GM21717 (cell line): ENCODE results near the gene MACO1.
A peak's percentile ranks its signal among the peaks of the same experiment; 100 is the strongest.
"Not testable (repeated sequence)": the region's sequence is repeated elsewhere in the genome, so short reads cannot be mapped to it uniquely, and the experiment has no call there.

Source experiments
- ATAC-seq: cut with Tn5 transposase; IDR thresholded peaks from one replicate; pipeline ENCODE4 v1.9.1; 2021; ENCODE audit warnings: mild to moderate bottlenecking, moderate library complexity; ENCODE audit not compliant: unreplicated experiment

Gene MACO1

GRCh38 chr1:25430073-25430966, at the start of gene MACO1:
TSS of gene MACO1 (plus strand) at chr1:25430897. CDS start at chr1:25431099, 202 bp downstream.
- peak; percentile 85 for ATAC-seq

DNA sequence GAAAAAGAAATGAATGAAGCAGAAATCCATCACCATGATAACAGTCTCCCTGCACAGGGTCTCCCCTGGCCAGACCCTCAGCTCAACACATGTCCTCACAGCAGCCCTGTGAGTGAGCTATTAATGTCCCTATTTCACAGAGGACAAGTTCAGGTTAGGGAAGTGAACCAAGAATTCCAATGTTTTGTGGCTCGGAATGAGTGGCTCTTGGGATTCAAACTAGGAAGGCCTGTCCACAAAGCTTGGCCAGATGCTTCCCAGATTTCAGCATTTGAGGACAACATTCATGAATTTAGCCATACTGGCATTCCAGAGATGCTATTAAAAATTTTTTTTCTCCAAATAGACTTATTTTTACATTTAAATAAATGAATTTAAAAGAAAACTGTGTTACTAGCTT, 48.2 kb upstream of the MACO1 start:
- ATAC-seq: not testable (repeated sequence)

DNA sequence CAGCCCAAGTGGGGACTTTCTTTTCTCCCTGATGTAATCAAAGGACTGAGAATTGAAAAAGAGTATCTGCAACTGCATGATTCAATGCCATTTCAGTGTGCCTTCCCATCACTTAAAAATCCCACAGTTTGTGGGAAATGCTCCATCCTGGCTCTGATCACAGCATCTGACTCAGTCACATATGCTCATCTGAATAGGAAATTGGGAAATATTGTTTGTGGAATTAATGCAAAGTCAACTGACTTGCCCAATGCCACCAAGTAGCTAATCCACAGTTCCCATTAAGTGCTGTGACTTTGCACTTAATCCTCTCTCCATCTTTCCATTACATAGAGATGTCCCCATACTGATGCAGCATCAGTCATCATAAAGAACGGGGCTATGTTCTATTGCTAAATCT, 47.6 kb upstream of the MACO1 start:
- ATAC-seq: not testable (repeated sequence)

DNA sequence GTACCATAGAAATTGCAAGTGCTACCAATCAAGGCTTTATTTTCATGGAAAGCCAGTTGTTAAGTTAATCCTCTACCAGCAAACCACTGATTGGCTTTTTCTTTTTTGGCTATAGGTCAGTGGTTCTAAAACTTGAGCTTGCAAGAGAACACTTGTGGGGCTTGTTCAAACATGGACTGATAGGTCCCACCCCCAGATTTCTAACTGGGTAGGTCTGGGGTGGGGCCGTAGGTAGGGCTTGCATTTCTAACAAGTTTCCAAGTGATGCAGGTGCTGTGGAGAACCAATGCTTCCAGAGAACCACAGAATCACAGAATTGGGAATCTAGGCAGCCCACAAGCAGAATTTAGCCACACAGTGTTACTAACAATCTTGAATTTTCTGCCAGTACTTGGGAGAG, 46.8 kb upstream of the MACO1 start:
- not testable (repeated sequence) for ATAC-seq

DNA sequence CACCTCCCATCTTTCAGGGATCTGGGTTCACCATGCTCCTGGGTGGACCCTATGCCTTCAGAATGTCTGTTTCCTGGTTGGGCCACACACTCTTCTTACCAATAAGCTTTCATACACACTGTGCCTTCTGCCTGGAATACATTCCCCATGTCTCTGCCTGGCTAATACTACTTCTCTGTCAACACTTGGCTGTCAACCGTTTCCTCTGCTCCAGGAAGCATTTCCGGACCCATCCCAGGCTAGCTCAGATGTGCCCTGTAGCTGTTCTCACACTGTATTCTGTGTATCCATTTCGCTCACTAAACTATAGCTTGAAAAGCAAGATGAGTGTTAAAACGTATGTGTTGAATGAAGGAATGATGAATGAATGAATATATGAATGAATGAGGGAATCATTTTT, 43.6 kb upstream of the MACO1 start:
- ATAC-seq: not testable (repeated sequence)

DNA sequence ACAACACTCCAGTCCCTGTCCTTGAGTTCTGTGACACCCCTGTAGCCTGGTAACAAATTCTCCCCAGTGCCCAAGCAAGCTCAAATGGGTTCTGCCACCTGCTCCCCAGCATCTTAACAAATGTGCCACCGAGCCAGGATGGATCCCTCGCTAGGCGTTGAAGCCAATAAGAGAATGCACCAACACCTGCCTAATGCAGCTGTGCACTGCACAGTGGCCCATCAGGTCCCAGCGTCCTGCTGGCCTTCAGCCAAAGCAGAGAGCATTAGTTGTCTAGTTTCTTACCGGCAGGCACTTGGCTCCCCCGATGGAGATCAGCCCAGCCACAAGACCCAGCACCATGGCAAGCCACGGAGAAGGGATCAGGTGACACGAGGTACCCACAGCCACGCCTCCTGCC, 42.0 kb upstream of the MACO1 start:
- ATAC-seq: not testable (repeated sequence)

- not testable (repeated sequence) for ATAC-seq
Observed at GRCh38 chr1:25389721-25390120, 41.0 kb upstream of the MACO1 start.

DNA sequence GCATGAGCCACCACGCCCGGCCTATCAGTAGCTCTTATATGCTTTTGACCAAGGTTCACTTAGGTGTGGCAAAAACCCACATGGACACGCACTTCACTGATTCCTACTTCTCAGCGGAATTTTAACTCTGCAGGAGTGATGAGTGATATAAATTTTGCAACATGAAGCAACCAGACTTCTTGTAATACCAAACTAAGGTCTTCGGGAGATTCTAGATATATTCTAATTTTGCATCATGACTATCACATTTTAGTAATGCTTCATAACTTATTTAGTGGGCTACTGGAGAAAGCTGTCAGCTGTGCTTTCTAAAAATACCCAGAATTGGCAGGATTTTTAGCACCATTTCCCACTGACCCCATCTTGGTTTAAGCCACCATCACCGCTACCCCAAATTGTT, 37.9 kb upstream of the MACO1 start:
- ATAC-seq: no peak

DNA sequence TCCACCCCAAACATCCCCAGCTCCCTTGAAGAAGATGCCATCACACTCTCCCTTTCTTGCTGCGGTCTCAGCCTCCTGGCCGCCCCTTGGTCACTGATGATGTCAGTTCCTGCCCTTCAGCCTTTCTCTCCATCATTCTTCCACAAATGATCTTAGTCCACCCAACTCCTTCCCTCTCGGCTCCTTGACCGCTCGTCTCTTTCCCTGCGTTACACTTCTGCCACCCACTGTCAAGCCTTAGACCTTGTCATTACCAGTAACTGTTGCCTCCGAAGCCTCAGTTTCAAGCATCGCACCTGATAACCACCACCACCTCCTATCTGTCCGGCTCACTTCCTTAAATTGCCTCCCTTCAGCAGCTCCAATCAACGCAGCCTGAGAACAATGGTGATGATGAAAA, 33.1 kb upstream of the MACO1 start:
- ATAC-seq: not testable (repeated sequence)

- ATAC-seq: not testable (repeated sequence)
Observed at GRCh38 chr1:25398079-25398478, 32.6 kb upstream of the MACO1 start.

DNA sequence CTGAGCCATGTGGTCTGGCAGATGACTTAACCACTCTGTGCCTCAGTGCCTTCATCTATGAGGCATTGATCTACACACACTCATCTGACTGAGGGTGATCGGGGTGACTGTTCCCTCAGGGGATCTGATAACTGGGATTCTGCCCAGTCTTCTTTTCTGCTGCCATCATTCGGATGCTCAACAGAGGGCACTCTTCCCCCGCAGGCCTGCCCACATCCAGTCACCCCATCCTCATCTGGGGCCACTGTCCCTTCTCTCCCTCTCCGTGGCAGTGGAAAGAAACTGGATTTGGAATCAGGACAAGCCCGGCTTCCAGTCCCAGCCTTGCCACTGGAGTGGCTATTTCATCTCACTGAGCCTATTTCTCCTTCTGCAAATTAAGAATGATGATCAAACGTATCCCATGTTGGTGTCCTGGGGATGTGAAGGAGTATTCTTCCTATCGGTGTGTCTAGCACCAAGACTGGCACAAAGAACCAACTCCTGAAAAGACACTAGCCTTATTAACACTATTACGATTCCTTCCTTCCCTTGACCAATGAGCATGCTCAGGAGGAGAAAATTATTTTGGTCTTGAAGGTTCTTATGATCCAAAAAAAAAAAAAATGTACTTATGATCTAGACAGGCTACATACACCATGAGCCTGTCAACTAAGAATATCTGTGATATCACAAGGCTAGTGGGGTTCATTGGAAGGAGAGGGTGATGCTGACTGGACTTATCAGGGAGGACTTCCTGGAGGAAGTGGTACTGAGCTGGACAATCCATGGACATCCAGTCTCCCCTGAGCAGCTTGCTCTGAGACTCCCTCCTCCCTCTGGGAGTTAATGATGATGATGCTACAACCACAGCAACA, 27.5 kb upstream of the MACO1 start:
- not testable (repeated sequence) for ATAC-seq

DNA sequence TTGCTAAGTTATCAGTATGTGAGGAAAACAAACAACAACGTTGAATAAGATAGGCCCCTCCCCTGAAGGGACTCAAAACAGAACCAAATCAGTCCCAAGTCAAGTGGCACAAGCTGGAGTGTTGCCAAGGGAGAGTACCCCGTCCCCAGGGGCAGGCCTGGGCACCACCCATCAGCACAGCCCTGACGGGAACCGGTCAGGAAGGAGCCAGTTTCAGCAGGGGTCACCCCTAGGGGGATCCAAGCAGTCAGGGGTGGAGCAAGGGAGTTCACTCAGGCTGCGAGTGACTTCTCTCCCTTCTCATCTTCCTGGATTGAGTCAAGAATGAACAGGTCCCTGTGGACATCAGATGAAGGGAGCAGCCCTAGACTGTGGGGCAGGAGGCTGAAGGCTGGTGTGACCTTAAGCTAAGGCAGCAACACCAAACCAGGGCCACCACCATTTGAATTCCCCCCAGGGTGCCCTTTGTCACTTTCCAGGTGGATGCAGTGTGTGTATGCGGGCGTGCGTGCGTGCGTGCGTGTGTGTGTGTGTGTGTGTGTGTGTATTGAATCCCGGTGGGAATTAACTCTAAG, 24.9 kb upstream of the MACO1 start:
- ATAC-seq: not testable (repeated sequence)

GRCh38 chr1:25409641-25410427, 20.9 kb upstream of the MACO1 start:
- ATAC-seq: not testable (repeated sequence)

- not testable (repeated sequence) for ATAC-seq
Observed at GRCh38 chr1:25412872-25413623, 17.6 kb upstream of the MACO1 start.

GRCh38 chr1:25414157-25414556, 16.5 kb upstream of the MACO1 start:
- not testable (repeated sequence) for ATAC-seq

- not testable (repeated sequence) for ATAC-seq
Observed at GRCh38 chr1:25414578-25414977, 16.1 kb upstream of the MACO1 start.

- not testable (repeated sequence) for ATAC-seq
Observed at GRCh38 chr1:25417280-25417679, 13.4 kb upstream of the MACO1 start.

DNA sequence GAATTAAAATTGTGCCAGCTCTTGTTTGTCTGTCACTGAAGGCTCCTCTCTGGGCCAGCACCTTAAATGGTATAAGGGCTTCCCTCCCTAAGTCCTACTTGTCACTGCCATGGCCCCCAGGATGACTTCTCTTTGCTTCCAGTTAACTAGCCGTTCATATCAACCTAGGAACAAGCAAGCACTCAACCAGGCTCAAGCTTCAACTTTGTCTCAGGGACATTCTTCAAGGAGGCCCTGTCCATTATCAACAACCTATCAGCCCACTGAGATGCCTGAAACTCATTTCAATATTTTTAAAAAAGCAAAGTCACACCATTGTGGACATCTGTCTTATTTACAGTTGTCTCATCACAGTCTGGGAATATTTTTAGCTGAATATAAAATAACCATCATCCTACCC, 11.4 kb upstream of the MACO1 start:
- ATAC-seq: not testable (repeated sequence)

- not testable (repeated sequence) for ATAC-seq
Observed at GRCh38 chr1:25420715-25421114, 10.0 kb upstream of the MACO1 start, which contains the start of gene RHCE. TSS of gene RHCE (minus strand) at chr1:25420825. CDS start at chr1:25420786, 39 bp downstream.

DNA sequence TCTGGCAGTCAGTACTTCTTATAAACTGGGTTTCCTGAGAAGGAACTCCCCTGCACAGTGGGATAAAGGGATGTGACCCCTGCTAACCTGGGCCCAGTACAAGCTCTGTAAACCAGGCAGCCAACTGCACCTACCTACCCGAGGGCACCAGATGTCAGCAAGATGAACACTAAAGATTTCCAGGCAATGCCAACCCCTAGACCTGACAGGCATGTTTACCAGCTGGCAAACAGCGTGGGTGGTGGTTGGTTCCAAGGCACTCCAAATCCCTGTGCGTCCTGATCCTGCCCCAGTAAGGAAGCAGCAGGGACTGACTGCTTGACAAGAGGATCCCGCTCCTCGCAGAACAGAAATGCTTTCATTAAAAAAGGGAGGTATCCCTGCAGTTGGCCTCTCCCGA, 7.5 kb upstream of the MACO1 start:
- ATAC-seq: not testable (repeated sequence)
